COLO668 (cell line): ENCODE results near the gene GAS2L3.

Experiments used
- DNase-seq: peaks from one replicate; lab custom pipeline; 2025; ENCODE audit not compliant: unreplicated experiment; lab: John Stamatoyannopoulos, UW

The GAS2L3 gene

DNA sequence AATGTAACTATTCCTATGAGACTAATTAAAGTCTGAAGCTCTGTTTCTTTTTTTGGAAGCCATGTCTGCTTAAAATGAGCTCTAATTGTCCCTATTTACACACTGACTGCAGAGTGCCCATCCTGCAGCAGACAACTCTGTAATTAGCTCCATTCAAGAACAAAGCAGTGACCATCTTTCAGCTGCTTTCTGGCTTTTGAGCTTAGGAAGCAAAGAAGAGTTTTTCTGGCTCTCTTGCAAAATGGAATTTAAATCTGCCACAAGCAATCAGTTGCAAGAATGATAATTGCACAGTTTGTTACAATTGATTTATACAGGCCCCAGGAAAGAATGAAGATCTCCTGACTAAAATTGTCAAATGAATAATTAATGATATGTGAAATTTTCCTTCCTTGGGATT, 83.4 kb downstream of the GAS2L3 start:
- DNase-seq: no peak

DNA sequence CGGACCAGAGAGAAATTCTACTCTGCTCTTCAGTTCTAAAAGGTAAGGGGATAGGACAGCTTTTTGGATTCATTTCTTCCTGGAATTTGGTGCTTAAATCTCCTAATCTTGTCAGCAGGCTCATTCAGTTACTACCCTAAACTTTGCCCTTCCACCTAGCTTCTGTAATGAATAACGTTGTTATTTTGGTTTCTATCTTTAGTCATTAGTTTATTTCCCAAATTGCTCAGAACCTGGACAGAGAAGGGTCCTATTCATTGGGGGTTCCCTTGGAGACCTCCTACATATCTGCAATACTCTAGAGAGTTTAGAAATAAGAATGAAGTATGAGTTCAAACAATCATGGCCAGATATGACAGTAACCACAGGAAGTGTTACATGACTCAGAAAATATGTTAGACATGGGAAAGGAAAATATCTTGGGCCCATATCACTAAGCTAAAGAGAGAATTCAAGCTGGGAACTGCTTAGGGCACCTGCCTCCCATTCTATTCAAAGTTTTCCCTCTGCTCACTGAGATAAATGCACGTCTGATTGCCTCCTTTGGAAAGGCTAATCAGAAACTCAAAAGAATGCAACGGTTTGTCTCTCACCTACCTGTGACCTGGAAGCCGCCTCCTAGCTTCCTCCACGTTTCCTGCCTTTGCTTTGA, 87.9 kb downstream of the GAS2L3 start:
- no peak for DNase-seq

DNA sequence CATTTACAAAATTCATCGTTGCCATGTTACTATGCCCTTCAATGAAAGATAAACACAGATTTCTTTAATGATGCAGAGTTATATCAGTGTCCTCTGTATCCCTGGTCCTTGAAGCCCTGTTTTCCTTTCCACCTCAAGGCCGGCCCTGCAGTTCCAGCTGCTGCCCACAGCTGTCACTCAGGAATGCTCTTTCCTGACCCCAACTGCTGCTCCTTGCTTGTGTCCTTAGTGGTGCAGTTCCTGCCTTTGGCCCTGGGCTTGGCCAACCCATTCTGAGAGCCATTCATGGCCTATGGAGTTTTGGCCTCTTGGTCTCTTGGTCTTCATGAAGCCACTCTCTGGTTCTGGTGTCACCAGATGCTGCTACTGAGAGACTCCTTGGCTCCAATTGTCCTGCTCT, 93.1 kb downstream of the GAS2L3 start:
- no peak for DNase-seq

- DNase-seq: peak; percentile 86
Observed at GRCh38 chr12:100668945-100669536, 95.6 kb downstream of the GAS2L3 start.

GRCh38 chr12:100669922-100670321, 96.4 kb downstream of the GAS2L3 start:
- no peak for DNase-seq

GRCh38 chr12:100671396-100672074, 98.1 kb downstream of the GAS2L3 start:
- DNase-seq: no peak

GRCh38 chr12:100672075-100672592, 98.7 kb downstream of the GAS2L3 start:
- peak; percentile 44 for DNase-seq

GRCh38 chr12:100674036-100674888, 100.8 kb downstream of the GAS2L3 start:
- DNase-seq: no peak
